ENCODE results near the gene AMOTL1.

The AMOTL1 gene

GRCh38 chr11:94825481-94825880 is 57.3 kb downstream of the AMOTL1 start:
- peaks cover 0 to 13% of the 10 kb centered on the region in 2 donors for H3K4me1 ChIP-seq (ENCODE audit: control insufficient read depth in 1 of 2, insufficient read depth in 2 of 2, low read length in 2 of 2)
- peaks cover 18 to 51% of the 10 kb centered on the region in 2 donors for H3K36me3 ChIP-seq (ENCODE audit: control insufficient read depth in 1 of 2, insufficient read depth in 2 of 2, low read length in 2 of 2)
- H3K27me3 ChIP-seq (ENCODE audit: low read depth, low read length) = no peaks in the 10 kb centered on the region
- H3K9me3 ChIP-seq (ENCODE audit: control insufficient read depth in 1 of 2, low read length in 2 of 2) = no peaks in the 10 kb centered on the region
- H3K4me3 ChIP-seq (ENCODE audit: low read depth in 1 of 2, low read length in 2 of 2) = no peak overlapping the region
- H3K27ac ChIP-seq (ENCODE audit: low read length) = no peak overlapping the region

- no peak overlapping the region for H3K27ac ChIP-seq (ENCODE audit: low read length)
- no peak overlapping the region for H3K4me3 ChIP-seq (ENCODE audit: low read depth in 1 of 2, low read length in 2 of 2)
- H3K9me3 ChIP-seq (ENCODE audit: control insufficient read depth in 1 of 2, low read length in 2 of 2) = no peaks in the 10 kb centered on the region
- no peaks in the 10 kb centered on the region for H3K27me3 ChIP-seq (ENCODE audit: low read depth, low read length)
- H3K4me1 ChIP-seq (ENCODE audit: control insufficient read depth in 1 of 2, insufficient read depth in 2 of 2, low read length in 2 of 2) = peaks cover 0 to 16% of the 10 kb centered on the region in 2 donors
- H3K36me3 ChIP-seq (ENCODE audit: control insufficient read depth in 1 of 2, insufficient read depth in 2 of 2, low read length in 2 of 2) = peaks cover 23 to 52% of the 10 kb centered on the region in 2 donors
These were observed 58.3 kb downstream of the AMOTL1 start for GRCh38 chr11:94826415-94826814.

- Histone ChIP-seq H3K27me3 (ENCODE audit: low read depth, low read length) (no peaks in the 10 kb centered on the region), H3K36me3 (ENCODE audit: control insufficient read depth in 1 of 2, insufficient read depth in 2 of 2, low read length in 2 of 2) (peaks cover 15 to 51% of the 10 kb centered on the region in 2 donors), H3K27ac (ENCODE audit: low read length) (no peak overlapping the region), H3K4me3 (ENCODE audit: low read depth in 1 of 2, low read length in 2 of 2) (no peak overlapping the region), H3K9me3 (ENCODE audit: control insufficient read depth in 1 of 2, low read length in 2 of 2) (no peaks in the 10 kb centered on the region), H3K4me1 (ENCODE audit: control insufficient read depth in 1 of 2, insufficient read depth in 2 of 2, low read length in 2 of 2) (peaks cover 0 to 29% of the 10 kb centered on the region in 2 donors)
These were observed 59.9 kb downstream of the AMOTL1 start for GRCh38 chr11:94828088-94828487.

DNA sequence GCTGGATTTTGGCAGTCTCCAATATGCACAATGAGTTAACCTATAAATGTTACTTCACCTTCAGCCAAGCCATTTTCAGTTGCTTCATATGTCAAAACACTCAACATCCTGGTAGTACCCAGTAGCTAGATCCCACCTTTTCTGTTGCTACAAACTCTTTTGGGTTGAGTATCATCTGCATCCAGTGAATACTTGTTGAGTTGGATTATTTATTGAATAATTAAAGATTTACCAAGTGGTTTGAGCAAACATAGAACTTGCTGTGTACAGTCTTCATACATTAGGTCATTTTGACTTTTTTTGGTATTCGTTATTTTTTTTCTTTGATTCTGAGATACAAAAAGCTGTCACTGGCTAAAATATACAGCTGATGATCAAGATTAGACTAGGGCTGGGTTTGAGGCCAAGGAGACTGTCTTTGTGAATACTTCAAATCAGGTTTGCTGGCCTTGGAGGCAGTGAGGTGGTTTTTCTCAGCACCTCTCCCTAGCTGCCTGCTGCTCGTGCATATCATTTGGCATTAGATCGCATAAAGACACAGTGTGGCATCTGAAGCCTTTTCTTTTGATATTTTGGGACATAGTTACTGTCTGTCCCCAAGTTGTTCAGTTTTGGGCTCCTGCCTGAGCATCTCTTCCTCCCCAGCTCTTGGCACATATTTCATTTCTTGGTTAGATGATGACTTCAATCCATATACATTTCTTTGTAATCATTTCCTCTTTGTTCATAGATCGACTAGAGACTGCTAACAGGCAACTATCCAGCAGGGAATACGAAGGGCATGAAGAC is 62.8 kb downstream of the AMOTL1 start:
- Histone ChIP-seq H3K27ac (ENCODE audit: low read length) (no peak overlapping the region), H3K36me3 (ENCODE audit: control insufficient read depth in 1 of 2, insufficient read depth in 2 of 2, low read length in 2 of 2) (peaks cover 7 to 45% of the 10 kb centered on the region in 2 donors), H3K4me1 (ENCODE audit: control insufficient read depth in 1 of 2, insufficient read depth in 2 of 2, low read length in 2 of 2) (peaks cover 2 to 44% of the 10 kb centered on the region in 2 donors)

DNA sequence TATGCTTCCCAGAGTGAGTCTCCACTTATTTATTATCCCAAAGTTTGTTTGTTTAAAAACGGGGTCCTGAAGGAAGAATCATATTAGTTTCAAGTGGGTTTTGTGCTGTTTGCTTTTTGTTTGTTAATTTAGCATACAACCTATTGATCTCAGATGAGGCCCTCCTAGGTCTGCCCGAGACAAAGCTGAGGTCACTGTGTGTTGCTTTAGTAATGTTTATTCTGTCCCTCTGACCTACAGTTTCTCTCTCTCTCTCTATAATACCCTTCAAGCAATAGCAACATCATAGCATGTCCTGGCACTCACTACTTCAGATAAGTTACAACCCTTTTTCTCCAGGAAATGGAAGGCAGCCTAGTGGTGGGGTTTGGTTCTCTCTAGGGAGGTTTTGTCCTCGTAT is 63.4 kb downstream of the AMOTL1 start:
- Histone ChIP-seq H3K27me3 (ENCODE audit: low read depth, low read length) (no peaks in the 10 kb centered on the region), H3K9me3 (ENCODE audit: control insufficient read depth in 1 of 2, low read length in 2 of 2) (no peaks in the 10 kb centered on the region), H3K36me3 (ENCODE audit: control insufficient read depth in 1 of 2, insufficient read depth in 2 of 2, low read length in 2 of 2) (peaks cover 7 to 48% of the 10 kb centered on the region in 2 donors), H3K27ac (ENCODE audit: low read length) (no peak overlapping the region), H3K4me1 (ENCODE audit: control insufficient read depth in 1 of 2, insufficient read depth in 2 of 2, low read length in 2 of 2) (peaks cover 6 to 49% of the 10 kb centered on the region in 2 donors), H3K4me3 (ENCODE audit: low read depth in 1 of 2, low read length in 2 of 2) (no peak overlapping the region)

More for the DNA sequence above, 62.8 kb downstream of the AMOTL1 start:
- Histone ChIP-seq H3K27me3 (ENCODE audit: low read depth, low read length) (no peaks in the 10 kb centered on the region), H3K4me3 (ENCODE audit: low read depth in 1 of 2, low read length in 2 of 2) (no peak overlapping the region), H3K9me3 (ENCODE audit: control insufficient read depth in 1 of 2, low read length in 2 of 2) (no peaks in the 10 kb centered on the region)

DNA sequence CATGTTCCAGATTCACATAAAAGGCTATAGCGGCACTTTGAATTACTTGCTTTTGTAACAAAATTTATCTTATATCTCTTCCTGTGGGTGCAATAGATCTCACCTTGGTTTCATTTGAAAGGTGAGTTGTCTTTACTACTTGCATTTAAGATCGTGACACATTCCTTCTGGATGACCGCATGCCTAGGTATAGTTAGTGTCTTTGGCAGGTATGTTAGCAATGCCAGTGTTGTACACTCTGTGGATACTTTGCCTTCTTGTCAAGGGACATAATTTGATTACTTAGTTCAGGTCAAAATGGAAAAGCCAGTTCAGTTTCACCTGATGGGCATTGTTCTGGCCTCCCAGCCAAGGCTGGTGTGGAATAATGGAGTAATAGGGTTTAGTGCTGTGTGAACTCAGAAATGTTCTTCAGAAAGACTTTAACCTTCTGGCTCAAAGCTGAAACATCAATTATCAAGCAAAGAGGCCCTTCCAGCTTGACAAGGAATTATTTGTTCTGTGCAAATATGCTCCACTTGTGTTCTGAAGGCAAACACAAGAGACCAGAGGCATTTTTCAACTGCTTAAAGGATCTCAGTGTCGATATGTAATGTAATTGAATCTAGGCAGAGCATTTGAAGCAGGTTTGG is 64.6 kb downstream of the AMOTL1 start:
- no peak overlapping the region for H3K27ac ChIP-seq (ENCODE audit: low read length)
- H3K36me3 ChIP-seq (ENCODE audit: control insufficient read depth in 1 of 2, insufficient read depth in 2 of 2, low read length in 2 of 2) = peaks cover 7 to 43% of the 10 kb centered on the region in 2 donors
- no peak overlapping the region for H3K4me3 ChIP-seq (ENCODE audit: low read depth in 1 of 2, low read length in 2 of 2)
- no peaks in the 10 kb centered on the region for H3K9me3 ChIP-seq (ENCODE audit: control insufficient read depth in 1 of 2, low read length in 2 of 2)
- peaks cover 10 to 59% of the 10 kb centered on the region in 2 donors for H3K4me1 ChIP-seq (ENCODE audit: control insufficient read depth in 1 of 2, insufficient read depth in 2 of 2, low read length in 2 of 2)
- no peaks in the 10 kb centered on the region for H3K27me3 ChIP-seq (ENCODE audit: low read depth, low read length)

GRCh38 chr11:94834911-94835593 is 66.9 kb downstream of the AMOTL1 start:
- Histone ChIP-seq H3K36me3 (ENCODE audit: control insufficient read depth in 1 of 2, insufficient read depth in 2 of 2, low read length in 2 of 2) (peaks cover 7 to 30% of the 10 kb centered on the region in 2 donors), H3K27me3 (ENCODE audit: low read depth, low read length) (no peaks in the 10 kb centered on the region), H3K9me3 (ENCODE audit: control insufficient read depth in 1 of 2, low read length in 2 of 2) (no peaks in the 10 kb centered on the region), H3K4me3 (ENCODE audit: low read depth in 1 of 2, low read length in 2 of 2) (no peak overlapping the region), H3K27ac (ENCODE audit: low read length) (peak overlapping the region; percentile 27), H3K4me1 (ENCODE audit: control insufficient read depth in 1 of 2, insufficient read depth in 2 of 2, low read length in 2 of 2) (peaks cover 13 to 59% of the 10 kb centered on the region in 2 donors)

- H3K27ac ChIP-seq (ENCODE audit: low read length) = no peak overlapping the region
- H3K27me3 ChIP-seq (ENCODE audit: low read depth, low read length) = no peaks in the 10 kb centered on the region
- peaks cover 13 to 59% of the 10 kb centered on the region in 2 donors for H3K4me1 ChIP-seq (ENCODE audit: control insufficient read depth in 1 of 2, insufficient read depth in 2 of 2, low read length in 2 of 2)
- H3K4me3 ChIP-seq (ENCODE audit: low read depth in 1 of 2, low read length in 2 of 2) = no peak overlapping the region
- H3K36me3 ChIP-seq (ENCODE audit: control insufficient read depth in 1 of 2, insufficient read depth in 2 of 2, low read length in 2 of 2) = peaks cover 7 to 25% of the 10 kb centered on the region in 2 donors
- no peaks in the 10 kb centered on the region for H3K9me3 ChIP-seq (ENCODE audit: control insufficient read depth in 1 of 2, low read length in 2 of 2)
These were observed 67.4 kb downstream of the AMOTL1 start for GRCh38 chr11:94835594-94835927.

DNA sequence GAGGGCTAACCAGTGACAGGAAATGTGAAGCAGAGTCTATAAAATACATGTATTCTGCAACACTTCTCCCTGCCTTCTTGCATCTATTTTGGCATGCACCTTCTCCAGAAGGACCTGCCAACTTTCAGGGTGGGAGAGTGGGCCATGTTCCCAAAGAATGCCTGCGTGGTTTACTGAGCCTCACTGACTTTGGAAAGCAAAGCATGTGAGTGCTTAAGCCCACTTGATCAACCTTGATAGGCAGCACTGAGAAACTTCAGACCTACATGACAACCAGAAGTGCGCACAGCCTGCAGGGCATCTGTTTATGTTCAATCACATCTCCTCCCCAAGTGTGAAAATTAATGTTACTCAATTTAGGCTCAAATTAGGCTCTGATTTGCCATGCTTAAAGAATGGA is 69.2 kb downstream of the AMOTL1 start:
- no peak overlapping the region for H3K4me3 ChIP-seq (ENCODE audit: low read depth in 1 of 2, low read length in 2 of 2)
- H3K4me1 ChIP-seq (ENCODE audit: control insufficient read depth in 1 of 2, insufficient read depth in 2 of 2, low read length in 2 of 2) = peaks cover 13 to 51% of the 10 kb centered on the region in 2 donors
- H3K27ac ChIP-seq (ENCODE audit: low read length) = no peak overlapping the region
- no peaks in the 10 kb centered on the region for H3K9me3 ChIP-seq (ENCODE audit: control insufficient read depth in 1 of 2, low read length in 2 of 2)
- H3K36me3 ChIP-seq (ENCODE audit: control insufficient read depth in 1 of 2, insufficient read depth in 2 of 2, low read length in 2 of 2) = peaks cover 0 to 9% of the 10 kb centered on the region in 2 donors
- no peaks in the 10 kb centered on the region for H3K27me3 ChIP-seq (ENCODE audit: low read depth, low read length)

GRCh38 chr11:94838027-94838731 is 70.0 kb downstream of the AMOTL1 start:
- Histone ChIP-seq H3K27ac (ENCODE audit: low read length) (no peak overlapping the region), H3K27me3 (ENCODE audit: low read depth, low read length) (no peaks in the 10 kb centered on the region), H3K4me3 (ENCODE audit: low read depth in 1 of 2, low read length in 2 of 2) (no peak overlapping the region), H3K9me3 (ENCODE audit: control insufficient read depth in 1 of 2, low read length in 2 of 2) (no peaks in the 10 kb centered on the region), H3K36me3 (ENCODE audit: control insufficient read depth in 1 of 2, insufficient read depth in 2 of 2, low read length in 2 of 2) (peaks cover 0 to 3% of the 10 kb centered on the region in 2 donors), H3K4me1 (ENCODE audit: control insufficient read depth in 1 of 2, insufficient read depth in 2 of 2, low read length in 2 of 2) (peaks cover 13 to 42% of the 10 kb centered on the region in 2 donors)

DNA sequence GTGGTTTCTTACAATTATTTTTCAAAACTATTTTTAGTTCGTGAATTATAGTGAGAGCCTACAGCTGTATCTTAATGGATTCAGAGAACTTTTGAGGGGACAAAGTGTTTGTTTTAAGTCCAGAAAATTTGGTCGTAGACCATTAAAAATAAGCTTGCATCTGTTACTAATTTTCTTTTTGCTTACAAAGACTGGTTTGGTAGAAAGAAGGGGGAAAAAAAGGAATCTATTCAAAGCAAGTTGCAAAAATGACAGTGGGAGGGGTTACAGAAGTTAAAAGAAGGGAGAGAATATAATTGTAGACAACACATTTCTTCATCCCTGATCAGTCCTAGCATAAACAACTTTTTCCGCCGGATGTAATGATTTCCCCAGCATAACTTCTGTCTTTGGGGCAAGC is 72.1 kb downstream of the AMOTL1 start:
- Histone ChIP-seq H3K36me3 (ENCODE audit: control insufficient read depth in 1 of 2, insufficient read depth in 2 of 2, low read length in 2 of 2) (peaks cover 0 to 3% of the 10 kb centered on the region in 2 donors), H3K27ac (ENCODE audit: low read length) (no peak overlapping the region), H3K9me3 (ENCODE audit: control insufficient read depth in 1 of 2, low read length in 2 of 2) (no peaks in the 10 kb centered on the region), H3K4me3 (ENCODE audit: low read depth in 1 of 2, low read length in 2 of 2) (no peak overlapping the region), H3K4me1 (ENCODE audit: control insufficient read depth in 1 of 2, insufficient read depth in 2 of 2, low read length in 2 of 2) (peaks cover 13 to 22% of the 10 kb centered on the region in 2 donors), H3K27me3 (ENCODE audit: low read depth, low read length) (no peaks in the 10 kb centered on the region)
